Left renal pelvis (tissue), 4 donors: ENCODE measurements around the gene NEGR1. TPM values are rescaled to one million over a fixed set of nuclear protein-coding genes. Genes with fewer than 3 reads are reported as not detected.

Experiments
- DNase-seq, 4 donors: peaks; one replicate each; pipeline ENCODE4 v3.0.0-alpha.2; 2013; ENCODE audit warnings: low read depth in 4 of 4, low spot score in 3 of 4
- polyA plus RNA-seq, 4 donors: library from polyadenylated mRNA; unstranded; fragments of 120-200 nt; gene quantifications; one replicate each; pipeline ENCODE4 v1.2.1, GENCODE V29; 2013; ENCODE audit not compliant: insufficient read length in 4 of 4

The NEGR1 gene
- 10 to 100 TPM in 1 of 4 donors, 1 to 10 TPM in 3; 2.9 to 12.6 (median 5.7) TPM for polyA plus RNA-seq

GRCh38 chr1:72282271-72283021 lies at the start of gene NEGR1:
NEGR1 (minus strand) TSS chr1:72282539.
- peak in 3 of 4 donors; percentile 38 to 63 (median 61) for DNase-seq

GRCh38 chr1:72326494-72326893 lies 44.2 kb upstream of the NEGR1 start:
- DNase-seq = no peak

- DNase-seq = no peak
Observed at GRCh38 chr1:72324451-72324850, 42.1 kb upstream of the NEGR1 start.

GRCh38 chr1:72322910-72323309 lies 40.6 kb upstream of the NEGR1 start:
- DNase-seq = no peak

- no peak for DNase-seq
Observed at GRCh38 chr1:72296501-72296900, 14.2 kb upstream of the NEGR1 start.

- no peak for DNase-seq
Observed at GRCh38 chr1:72288886-72289285, 6.5 kb upstream of the NEGR1 start.

- DNase-seq = no peak
Observed at GRCh38 chr1:72286401-72286800, 4.1 kb upstream of the NEGR1 start.

GRCh38 chr1:72285074-72285425 lies 2.7 kb upstream of the NEGR1 start:
- DNase-seq = no peak

- peak in 3 of 4 donors; percentile 27 to 54 (median 39) for DNase-seq
Observed at GRCh38 chr1:72284348-72285073, 2.2 kb upstream of the NEGR1 start.

GRCh38 chr1:72284084-72284347 lies 1.7 kb upstream of the NEGR1 start:
- DNase-seq = no peak

- peak in 3 of 4 donors; percentile 57 to 65 (median 59) for DNase-seq
Observed at GRCh38 chr1:72283307-72284083, 1.2 kb upstream of the NEGR1 start.

- peak in 2 of 4 donors; percentile 46 to 55 for DNase-seq
Observed at GRCh38 chr1:72283022-72283306, 625 bp upstream of the NEGR1 start.

- DNase-seq = peak in 1 of 4 donors; percentile 8
Observed at GRCh38 chr1:72281637-72282270, 585 bp downstream of the NEGR1 start.

GRCh38 chr1:72281144-72281543 lies 1.2 kb downstream of the NEGR1 start:
- no peak for DNase-seq

GRCh38 chr1:72280711-72281110 lies 1.6 kb downstream of the NEGR1 start:
- no peak for DNase-seq

- DNase-seq = no peak
Observed at GRCh38 chr1:72280131-72280530, 2.2 kb downstream of the NEGR1 start.

GRCh38 chr1:72278461-72278860 lies 3.9 kb downstream of the NEGR1 start:
- DNase-seq = no peak

- no peak for DNase-seq
Observed at GRCh38 chr1:72271555-72272085, 10.7 kb downstream of the NEGR1 start.

GRCh38 chr1:72262735-72263134 lies 19.6 kb downstream of the NEGR1 start:
- no peak for DNase-seq

GRCh38 chr1:72253132-72253531 lies 29.2 kb downstream of the NEGR1 start:
- no peak for DNase-seq

GRCh38 chr1:72241397-72241796 lies 40.9 kb downstream of the NEGR1 start:
- no peak for DNase-seq
